HG02870 (cell line): ENCODE results near the gene ALG14.
"Not testable (repeated sequence)": the region's sequence is repeated elsewhere in the genome, so short reads cannot be mapped to it uniquely, and the experiment has no call there.

ENCODE experiments used
- ATAC-seq: cut with Tn5 transposase; IDR thresholded peaks from one replicate; pipeline ENCODE4 v1.9.1; 2021; ENCODE audit warnings: mild to moderate bottlenecking, moderate library complexity; ENCODE audit not compliant: unreplicated experiment

ALG14 gene, protein sequence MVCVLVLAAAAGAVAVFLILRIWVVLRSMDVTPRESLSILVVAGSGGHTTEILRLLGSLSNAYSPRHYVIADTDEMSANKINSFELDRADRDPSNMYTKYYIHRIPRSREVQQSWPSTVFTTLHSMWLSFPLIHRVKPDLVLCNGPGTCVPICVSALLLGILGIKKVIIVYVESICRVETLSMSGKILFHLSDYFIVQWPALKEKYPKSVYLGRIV

DNA sequence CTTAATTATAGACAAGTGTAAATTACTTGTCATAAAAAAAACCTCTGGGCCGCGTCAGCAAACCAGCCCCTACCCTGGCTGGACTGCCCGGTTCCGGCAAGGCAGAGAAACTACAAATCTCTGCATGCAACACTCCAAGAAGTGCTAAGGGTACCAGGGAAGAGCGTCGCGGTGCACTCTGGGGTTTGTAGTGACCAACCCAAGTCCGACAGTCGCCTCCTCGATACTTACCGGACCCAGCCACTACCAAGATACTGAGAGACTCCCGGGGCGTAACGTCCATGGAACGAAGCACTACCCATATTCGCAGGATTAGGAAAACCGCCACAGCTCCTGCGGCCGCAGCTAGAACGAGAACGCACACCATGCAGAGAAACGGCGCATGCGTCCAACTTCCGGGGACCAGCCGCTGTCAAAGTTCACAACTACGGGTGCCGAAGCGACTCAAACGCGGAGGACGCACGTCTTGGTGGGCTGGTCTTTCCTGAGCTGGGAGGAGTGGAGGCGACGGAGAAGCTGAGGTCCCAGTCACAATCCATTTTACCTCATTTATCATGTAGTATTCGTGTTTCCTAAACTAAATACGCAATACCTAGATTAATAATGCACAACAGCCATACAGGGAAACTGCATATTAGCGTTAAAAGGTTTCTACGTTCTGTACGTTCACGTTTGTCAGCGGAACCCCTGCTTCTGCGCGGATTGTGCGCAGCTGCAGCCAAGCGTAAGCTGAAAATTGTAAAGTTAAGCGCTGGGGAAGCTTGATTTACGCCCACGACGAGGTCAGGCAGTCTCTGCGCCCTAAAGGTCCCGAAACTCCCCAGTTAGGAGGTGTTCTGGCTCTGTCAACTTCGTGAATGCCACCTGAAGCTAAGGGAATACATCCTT lies at the start of gene ALG14:
Gene ALG14 (minus strand): TSS at position 420 of the 888 bp plus-strand sequence. CDS start 53 bp downstream, at position 367.
- ATAC-seq = peak; percentile 96

DNA sequence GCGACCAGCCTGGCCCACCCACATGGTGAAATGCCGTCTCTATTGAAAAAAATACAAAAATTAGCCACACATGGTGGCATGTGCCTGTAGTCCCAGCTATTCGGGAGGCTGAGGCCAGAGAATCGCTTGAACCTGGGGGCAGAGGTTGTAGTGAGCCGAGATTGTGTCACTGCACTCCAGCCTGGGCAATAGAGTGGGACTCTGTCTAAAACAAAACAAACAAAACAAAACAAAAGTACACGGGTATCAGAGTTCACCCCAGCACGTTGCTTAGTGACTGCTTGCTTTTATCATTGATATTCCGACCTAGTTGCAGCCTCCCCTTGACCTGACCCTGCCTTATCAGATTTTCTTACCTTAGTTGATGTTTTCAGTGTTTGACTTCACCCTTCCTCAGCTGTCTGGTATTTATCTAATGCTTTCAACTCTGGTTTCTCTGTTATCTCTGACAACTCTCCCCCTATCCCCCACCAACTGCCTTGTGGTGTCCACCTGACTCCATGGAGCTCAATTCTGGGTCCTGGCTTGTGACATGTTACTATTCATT lies 49.5 kb upstream of the ALG14 start:
- ATAC-seq = no peak

DNA sequence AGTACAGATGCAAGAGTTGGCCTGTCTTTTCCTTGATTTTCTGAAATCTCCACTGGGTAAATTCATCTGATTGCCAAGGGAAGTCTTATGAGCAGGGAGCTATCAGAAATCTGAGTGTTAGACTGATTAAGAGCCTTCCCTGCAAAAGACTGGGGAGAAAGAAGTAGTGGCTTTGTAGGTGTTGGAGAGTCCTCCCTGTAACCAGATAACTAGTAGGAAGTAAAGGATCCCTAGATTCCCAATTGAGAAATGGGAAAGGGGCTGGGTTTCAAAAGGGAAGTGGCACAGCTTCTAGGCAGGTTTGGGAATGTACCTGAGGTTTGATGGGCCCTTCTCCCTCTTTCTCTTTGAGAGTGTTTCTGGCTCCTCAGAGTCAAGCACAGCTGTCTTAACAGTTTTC lies 46.5 kb upstream of the ALG14 start:
- no peak for ATAC-seq

DNA sequence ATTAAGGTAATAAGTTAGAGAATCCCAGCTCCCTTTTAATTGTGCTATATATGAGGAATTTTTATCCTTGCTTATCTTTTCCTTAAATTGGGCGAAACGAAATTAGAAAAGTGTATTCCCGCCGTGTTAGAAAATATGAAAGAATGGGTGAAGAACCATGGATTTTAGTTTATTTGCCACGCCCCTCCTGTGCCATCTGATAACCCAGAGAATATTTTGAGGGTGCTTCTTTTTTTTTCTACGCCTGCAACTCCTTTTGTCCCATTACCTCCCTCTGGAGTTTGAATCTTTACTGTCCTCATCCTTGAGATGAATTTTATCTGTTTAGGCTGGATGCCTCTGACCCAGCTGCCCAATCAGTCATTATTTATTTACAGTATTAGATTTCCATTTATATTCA lies 46.0 kb upstream of the ALG14 start:
- no peak for ATAC-seq

DNA sequence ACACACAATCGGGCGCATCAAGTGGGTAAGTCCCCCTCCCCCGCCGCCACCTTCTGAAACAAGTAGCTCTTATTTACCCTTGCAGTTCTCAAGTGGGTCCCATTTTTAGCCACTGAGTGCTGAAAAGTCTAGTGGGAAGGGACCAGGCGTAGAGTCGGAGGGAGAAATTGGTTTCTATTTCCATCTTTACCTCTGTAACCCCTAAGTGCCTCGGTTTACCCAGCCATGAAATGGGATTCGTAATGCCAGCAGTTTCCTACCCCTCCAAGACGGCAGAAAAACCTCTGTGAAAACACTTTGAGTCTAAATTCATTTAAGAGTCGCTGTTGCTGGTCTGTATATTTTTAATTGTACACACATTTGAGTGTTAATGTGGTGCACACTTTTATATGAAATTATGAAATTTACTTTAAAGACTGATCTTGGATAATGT lies 45.3 kb upstream of the ALG14 start:
- no peak for ATAC-seq

GRCh38 chr1:95117207-95118066 lies 44.7 kb upstream of the ALG14 start, which contains the start of gene TLCD4:
Gene TLCD4, plus strand, starts transcription at chr1:95117355. Its CDS starts 26,547 bp downstream, at chr1:95143902.
- peak; percentile 40 for ATAC-seq

GRCh38 chr1:95116580-95117206 lies 43.9 kb upstream of the ALG14 start:
- peak; percentile 57 for ATAC-seq

- no peak for ATAC-seq
Measured at GRCh38 chr1:95115708-95116137, 43.0 kb upstream of the ALG14 start.

DNA sequence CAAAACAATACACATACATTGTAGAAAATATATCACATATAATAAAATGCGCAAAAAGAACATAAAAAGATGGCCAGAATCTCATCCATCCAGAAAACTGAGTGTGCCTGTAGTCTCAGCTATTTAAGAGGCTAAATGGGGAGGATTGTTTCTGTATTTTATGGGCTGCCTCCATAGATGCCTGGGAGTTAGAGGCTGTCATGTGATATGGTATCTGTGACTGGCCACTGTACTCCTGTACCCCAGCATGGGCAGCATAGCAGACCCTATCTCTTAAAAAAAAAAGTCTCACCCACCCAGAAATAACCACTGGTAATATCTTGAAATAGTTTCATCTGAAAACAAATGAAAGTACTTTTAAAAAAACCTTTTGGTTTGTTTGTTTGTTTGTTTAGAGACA lies 40.9 kb upstream of the ALG14 start:
- no peak for ATAC-seq

DNA sequence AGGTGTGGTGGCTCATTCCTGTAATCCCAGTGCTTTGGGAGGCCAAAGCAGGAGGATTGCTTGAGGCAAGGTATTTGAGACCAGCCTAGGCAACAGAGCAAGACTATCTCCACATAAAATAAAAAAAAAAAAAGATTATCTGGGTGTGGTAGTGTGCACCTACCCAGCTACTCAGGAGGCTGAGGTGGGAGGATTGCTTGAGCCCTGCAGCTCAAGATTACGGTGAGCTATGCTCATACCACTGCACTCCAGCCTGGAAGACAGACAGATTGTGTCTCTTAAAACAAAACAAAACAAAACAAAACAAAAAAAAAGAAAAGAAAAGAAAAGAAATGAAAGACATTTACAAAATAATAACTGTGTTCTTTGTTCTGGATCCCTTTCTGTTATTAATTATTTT lies 38.3 kb upstream of the ALG14 start:
- no peak for ATAC-seq

DNA sequence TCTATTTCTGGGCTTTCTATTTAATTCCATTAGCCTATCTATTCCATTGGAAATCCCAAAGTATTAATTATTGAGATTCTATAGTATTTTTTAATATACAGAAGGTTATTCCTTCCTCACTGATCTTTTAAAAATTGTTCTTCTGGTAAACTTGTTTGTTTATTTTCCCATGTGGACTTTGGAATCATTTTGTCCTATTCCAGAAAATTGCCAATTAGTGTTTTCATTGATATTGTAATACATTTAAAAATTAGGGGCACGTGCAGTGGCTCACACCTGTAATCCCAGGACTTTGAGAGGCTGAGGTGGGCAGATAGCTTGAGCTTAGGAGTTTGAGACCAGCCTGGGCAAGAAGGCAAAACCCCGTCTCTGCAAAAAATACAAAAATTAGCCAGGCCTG lies 36.0 kb upstream of the ALG14 start:
- no peak for ATAC-seq

DNA sequence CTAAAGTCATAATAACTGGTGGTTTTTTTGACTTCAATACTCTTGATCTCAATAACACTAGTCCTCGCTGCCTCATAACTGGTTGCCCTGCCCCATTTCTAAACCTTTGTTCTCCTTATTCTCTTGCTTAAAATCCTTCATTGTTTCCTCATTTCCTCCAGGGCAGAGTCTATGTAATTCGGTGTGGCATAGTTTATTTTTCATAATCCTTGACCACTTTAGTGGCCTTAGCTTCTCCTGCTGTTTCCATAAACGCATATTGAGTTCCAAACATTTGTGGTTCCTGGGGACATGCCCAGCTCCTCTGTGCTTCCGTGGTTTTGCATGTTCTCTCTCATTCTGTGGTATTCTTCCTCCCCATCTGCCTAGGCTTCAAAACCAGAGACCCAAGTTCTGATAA lies 25.4 kb upstream of the ALG14 start:
- ATAC-seq = no peak

GRCh38 chr1:95097426-95097825 lies 24.7 kb upstream of the ALG14 start:
- ATAC-seq = no peak

DNA sequence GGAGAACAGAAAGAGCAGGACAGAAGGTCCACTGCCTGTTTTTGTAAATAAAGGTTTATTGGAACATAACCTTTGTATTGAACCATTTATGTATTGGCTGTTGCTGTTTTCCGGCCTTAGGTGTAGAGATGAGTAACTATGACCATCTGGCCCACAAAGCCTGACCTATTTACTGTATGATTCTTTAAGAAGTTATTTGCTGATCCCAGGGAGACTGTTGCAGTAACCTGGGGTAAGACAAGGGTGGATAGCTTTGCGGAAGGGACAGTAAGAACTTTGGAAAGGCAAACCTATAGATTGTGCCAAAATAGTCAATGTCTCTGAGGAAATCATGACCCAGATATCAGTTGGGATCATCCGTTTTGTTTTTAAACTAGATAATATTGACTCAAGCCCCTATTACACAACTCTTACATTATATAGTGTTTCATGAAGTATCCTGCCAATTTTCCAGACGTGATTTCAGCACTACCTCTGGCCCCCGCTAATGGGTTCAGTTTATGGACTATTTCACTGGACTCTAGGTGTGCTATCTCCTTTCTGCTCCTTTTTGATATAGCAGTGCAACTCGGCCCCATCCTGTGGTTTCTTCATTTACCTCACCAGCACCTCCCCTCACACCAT lies 23.6 kb upstream of the ALG14 start:
- ATAC-seq = peak; percentile 35

DNA sequence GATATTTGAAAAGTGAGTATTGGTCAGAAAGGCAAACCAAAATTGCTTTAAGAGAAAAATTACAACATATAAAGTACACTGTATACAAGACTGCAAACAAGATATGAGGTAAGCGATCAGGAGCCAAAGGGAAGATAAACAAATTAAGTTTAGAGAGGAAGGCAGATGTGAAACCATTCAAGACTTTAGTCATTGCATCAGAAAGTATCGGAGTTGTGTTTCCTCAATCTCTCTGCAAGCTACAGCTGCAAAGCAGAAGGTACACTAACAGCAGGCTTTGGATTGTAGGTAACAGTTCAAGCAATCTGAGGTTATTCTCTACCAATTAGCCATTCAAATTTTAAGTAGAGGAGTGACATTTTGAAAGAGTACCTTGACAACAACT lies 23.1 kb upstream of the ALG14 start:
- peak; percentile 97 for ATAC-seq

- no peak for ATAC-seq
Measured at GRCh38 chr1:95094923-95095322, 22.2 kb upstream of the ALG14 start.

DNA sequence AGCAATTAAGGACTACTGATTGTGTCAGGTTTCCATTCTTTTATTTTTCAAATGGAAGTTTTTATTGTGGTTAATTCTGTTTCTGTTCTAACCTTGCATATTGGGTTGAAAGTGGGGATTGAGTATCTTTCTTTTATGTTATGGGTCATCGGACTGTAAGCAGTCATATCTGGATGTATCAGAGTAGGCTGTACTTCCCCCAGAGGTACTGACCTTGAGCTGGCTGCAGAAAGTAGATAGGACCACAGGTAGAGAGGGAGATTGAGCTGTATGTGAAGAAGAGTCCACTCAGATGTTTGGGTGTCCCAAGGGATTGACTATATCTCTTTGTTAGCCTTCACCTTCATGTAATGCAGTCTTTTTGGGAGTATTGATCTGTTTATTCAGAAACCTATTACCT lies 20.5 kb upstream of the ALG14 start:
- ATAC-seq = no peak

GRCh38 chr1:95092891-95093290 lies 20.1 kb upstream of the ALG14 start:
- ATAC-seq = not testable (repeated sequence)

DNA sequence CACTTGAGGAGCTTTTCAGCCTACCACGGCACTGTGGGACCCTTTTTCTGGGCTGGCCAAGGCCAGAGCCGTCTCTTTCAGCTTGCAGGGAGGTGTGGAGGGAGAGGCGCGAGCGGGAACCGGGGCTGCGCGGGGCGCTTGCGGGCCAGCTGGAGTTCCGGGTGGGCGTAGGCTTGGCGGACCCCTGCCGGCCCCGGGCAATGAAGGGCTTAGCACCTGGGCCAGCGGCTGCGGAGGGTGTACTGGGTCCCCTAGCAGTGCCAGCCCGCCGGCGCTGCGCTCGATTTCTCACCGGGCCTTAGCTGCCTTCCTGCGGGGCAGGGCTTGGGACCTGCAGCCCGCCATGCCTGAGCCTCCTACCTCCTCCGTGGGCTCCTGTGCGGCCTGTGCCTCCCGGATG lies 18.5 kb upstream of the ALG14 start:
- not testable (repeated sequence) for ATAC-seq
